Omental fat pad (tissue), 4 donors: ENCODE measurements around the gene CBR4. TPM values are rescaled to one million over a fixed set of nuclear protein-coding genes. Genes with fewer than 3 reads are reported as not detected.

ENCODE experiments used
- ATAC-seq: fragments of 150-250 bp; one replicate; pipeline ENCODE4 v1.9.1; 2016; ENCODE audit warnings: mild to moderate bottlenecking, moderate library complexity; ENCODE audit not compliant: low FRiP score
- DNase-seq: peaks from one replicate; pipeline ENCODE4 v3.0.0-alpha.2; 2019; ENCODE audit warnings: low spot score
- CTCF ChIP-seq, 3 donors: fragments of 450-650 bp; IDR thresholded peaks; one replicate each; pipeline ENCODE4 v1.5.1; 2016 to 2017; ENCODE audit warnings: antibody characterized with exemption in 3 of 3, mild to moderate bottlenecking in 3 of 3, moderate library complexity in 2 of 3
- total RNA-seq, 4 donors: library from RNA; depleted of rRNA; stranded (reverse); fragments of >200 nt; gene quantifications; one replicate each; pipeline ENCODE4 v1.1.0, GENCODE V29; 2016

The CBR4 gene
- total RNA-seq, 4 donors from 2014 or later = 8.5 to 21.9 (median 10.7) TPM

GRCh38 chr4:169032194-169032593 is 22.1 kb upstream of the CBR4 start:
- no peak for TF ChIP-seq CTCF (IDR thresholded peaks at IDR 0.05)
- no peak for ATAC-seq

GRCh38 chr4:169031392-169031791 is 21.3 kb upstream of the CBR4 start:
- TF ChIP-seq CTCF (IDR thresholded peaks at IDR 0.05) = no peak
- DNase-seq (no peak), ATAC-seq (no peak)

More at GRCh38 chr4:169032194-169032593, 22.1 kb upstream of the CBR4 start:
- DNase-seq = no peak

- no peak for ATAC-seq
- TF ChIP-seq CTCF (IDR thresholded peaks at IDR 0.05) = no peak
- DNase-seq = no peak
Observed at GRCh38 chr4:169030562-169030982, 20.5 kb upstream of the CBR4 start.

GRCh38 chr4:169029947-169030346 is 19.9 kb upstream of the CBR4 start:
- no peak for DNase-seq
- ATAC-seq = no peak
- TF ChIP-seq CTCF (IDR thresholded peaks at IDR 0.05) = no peak

- ATAC-seq = no peak
- TF ChIP-seq CTCF (IDR thresholded peaks at IDR 0.05) = no peak
- DNase-seq = no peak
Observed at GRCh38 chr4:169027663-169028062, 17.6 kb upstream of the CBR4 start.

GRCh38 chr4:169025184-169025583 is 15.1 kb upstream of the CBR4 start:
- no peak for TF ChIP-seq CTCF (IDR thresholded peaks at IDR 0.05)
- no peak for ATAC-seq

GRCh38 chr4:169024762-169025161 is 14.7 kb upstream of the CBR4 start:
- DNase-seq (no peak), ATAC-seq (no peak)
- no peak for TF ChIP-seq CTCF (IDR thresholded peaks at IDR 0.05)

More at GRCh38 chr4:169025184-169025583, 15.1 kb upstream of the CBR4 start:
- no peak for DNase-seq
